ENCODE data around the gene COMMD7. TPM values are rescaled to one million over a fixed set of nuclear protein-coding genes. Genes with fewer than 3 reads are reported as not detected.
"Not testable (repeated sequence)": the region's sequence is repeated elsewhere in the genome, so short reads cannot be mapped to it uniquely, and the experiment has no call there.

Gene COMMD7
- total RNA-seq, 1 experiment from 2014 or later = 25.1 TPM

DNA sequence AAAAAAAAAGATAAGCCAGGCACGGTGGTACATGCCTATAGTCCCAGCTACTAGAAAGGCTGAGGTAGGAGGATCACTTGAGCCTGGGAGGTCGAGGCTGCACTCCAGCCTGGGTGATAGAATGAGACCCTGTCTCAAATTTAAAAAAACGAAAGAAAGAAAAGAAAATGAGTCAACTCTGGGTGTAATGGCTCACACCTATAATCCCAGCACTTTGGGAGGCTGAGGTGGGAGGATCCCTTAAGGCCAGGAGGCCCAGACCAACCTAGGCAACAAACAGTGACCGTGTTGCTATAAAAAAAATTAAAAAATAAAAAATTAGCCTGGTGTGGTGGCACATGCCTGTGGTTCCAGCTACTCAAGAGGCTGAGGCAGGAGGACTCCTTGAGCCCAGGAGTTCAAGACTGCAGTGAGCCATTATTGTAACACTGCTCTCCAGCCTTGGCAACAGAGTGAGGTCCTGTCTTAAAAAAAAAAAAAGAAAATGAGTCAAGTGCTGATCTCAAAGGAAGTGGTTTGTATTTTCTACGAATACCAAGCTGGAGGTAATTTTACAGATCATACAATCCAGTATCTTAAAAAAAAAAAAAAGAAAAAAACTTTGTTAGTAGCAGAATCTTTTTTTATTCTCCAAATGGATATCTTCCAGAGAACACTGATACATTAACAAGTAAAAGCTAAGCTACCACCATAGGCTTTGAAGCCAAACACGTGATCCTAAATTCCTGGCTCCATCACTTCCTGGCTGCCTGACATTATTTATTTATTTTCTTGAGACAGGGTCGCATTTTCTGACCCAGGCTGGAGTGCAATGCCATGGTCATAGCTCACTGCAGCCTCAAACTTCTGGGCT is 5.7 kb downstream of the COMMD7 start:
- no peak for DNase-seq (ENCODE audit: extremely low read depth, low read depth)

DNA sequence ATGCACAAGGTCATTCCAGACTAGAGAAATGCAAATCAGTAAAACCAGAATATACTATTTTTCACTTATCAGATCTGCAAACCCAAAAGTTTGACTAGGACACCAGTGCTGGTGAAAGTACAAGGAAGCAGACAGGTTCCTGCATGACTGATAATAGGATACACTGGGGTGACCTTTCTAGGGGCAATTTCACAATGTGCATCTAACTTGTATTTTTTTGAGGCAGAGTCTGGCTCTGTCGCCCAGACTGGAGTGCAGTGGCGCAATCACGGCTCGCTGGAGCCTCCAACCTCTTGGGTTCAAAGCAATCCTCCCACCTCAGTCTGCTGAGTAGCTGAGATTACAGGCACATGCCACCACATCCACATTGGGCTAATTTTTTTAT is 11.4 kb downstream of the COMMD7 start:
- DNase-seq (ENCODE audit: extremely low read depth, low read depth) = no peak

DNA sequence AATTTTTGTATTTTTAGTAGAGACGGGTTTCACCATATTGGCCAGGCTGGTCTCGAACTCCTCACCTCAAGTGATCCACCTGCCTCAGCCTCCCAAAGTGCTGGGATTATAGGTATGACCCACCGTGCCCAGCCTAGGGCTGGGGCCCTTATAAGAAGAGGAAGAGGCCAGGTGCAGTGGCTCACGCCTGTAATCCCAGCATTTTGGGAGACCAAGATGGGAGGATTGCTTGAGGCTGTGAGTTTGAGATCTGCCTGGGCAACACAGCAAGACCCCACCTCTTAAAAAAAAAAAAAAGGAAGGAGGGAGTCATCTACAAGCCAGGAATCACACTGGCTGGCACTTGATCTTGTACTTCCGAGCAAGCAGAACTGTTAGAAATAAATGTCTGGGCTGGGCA is 13.9 kb downstream of the COMMD7 start:
- DNase-seq (ENCODE audit: extremely low read depth, low read depth) = not testable (repeated sequence)

DNA sequence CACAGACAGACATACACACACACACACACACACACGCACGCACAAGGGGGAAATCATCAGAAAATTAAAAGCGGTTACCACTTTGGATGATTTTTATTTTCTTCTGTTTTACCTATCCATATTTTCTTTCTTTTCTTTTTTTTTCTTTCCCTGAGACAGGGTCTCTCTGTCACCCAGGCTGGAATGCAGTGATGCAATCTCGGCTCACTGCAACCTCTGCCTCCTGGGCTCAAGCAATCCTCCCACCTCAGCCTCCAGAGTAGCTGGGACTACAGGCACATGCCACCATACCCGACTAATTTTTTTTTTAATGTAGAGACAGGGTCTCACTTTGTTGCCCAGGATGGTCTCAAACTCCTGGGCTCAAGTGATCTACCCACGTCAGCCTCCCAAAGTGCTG is 14.8 kb downstream of the COMMD7 start:
- DNase-seq (ENCODE audit: extremely low read depth, low read depth) = not testable (repeated sequence)

DNA sequence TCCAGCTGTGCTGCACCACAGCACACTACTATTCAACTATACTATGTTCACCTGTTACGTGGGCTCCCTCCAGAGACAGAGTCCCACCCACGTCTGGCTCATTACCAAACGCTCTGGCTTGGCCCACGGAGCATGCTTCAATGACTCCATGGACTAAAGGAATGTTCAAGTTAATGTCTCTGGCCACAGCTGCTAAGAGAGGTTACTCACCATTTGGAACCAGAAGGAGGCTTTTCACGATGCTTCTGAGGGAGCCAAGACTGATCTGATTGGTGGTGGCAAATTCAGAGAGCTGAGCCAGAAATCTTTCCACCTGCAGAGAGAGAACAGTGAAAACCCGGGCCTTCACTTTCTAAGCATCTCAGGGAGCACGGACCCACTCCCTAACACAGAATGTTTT is 15.6 kb downstream of the COMMD7 start:
- DNase-seq (ENCODE audit: extremely low read depth, low read depth) = no peak

DNA sequence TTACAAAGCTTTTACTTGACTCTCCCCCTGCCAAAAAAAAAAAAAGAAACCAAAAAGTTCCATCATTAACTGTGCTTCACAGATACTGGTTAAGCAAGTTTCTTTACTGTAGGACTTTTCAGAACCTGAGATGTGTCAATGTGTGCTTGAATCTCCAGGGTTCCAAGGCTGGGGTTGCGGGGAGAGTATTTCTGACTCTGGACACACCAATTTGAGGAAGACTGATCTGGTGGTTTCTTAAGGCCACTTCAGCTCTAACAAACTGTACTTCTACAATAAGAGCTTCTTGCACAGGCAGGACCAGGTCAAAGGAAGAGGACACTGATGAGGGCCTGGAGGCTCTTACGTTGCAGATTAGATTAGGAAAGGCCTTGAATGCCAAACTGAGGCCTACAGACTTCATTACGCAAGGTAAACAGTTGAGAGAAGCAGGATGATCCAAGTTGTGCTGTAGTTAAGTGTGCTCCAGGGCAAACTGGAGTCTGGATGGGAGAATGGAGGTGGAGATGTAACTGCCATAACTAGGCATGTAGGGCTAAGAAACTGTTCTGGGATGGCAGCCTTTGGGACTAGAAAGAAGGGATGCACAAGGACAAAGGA is 24.4 kb downstream of the COMMD7 start:
- DNase-seq (ENCODE audit: extremely low read depth, low read depth) = no peak

DNA sequence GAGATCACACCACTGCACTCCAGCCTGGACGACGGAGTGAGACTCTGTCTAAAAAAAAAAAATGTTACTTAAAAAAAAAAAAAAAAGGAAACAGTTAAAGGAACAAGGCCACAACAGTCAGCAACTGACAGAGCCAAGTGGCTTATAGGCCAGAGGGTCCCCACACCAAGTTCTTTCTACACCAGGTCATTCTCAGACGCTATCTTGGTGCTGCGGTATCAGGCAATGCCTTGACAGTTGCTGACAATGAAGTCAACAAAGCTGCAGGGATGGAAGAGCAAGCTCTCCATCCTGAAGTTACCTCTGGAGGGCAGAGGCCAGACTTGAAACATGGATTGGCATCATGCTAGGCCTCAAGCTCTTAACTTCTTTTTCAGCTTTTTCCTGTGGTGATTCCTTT is 31.9 kb downstream of the COMMD7 start:
- DNase-seq (ENCODE audit: extremely low read depth, low read depth) = no peak

DNA sequence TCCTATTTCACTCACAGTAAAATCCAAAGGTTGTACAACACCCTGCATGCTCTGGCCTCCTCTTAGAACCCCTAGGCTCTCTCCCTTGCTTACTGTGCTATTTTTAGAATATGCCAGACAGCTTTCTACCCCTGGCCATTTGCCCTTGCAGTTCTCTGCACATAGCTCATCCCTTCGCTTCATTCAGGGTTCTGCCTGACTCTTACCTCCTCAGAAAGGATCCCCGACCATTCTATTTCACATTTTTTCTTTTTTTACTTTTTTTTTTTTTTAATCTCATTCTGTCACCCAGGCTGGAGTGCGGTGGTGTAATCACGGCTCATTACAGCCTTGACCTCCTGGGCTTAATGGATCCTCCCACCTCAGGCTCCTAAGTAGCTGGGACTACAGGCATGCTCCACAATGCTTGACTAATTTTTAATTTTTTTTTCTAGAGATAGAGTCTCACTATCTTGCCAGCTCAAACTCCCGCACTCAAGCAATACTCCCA is 33.6 kb downstream of the COMMD7 start:
- DNase-seq (ENCODE audit: extremely low read depth, low read depth) = no peak

DNA sequence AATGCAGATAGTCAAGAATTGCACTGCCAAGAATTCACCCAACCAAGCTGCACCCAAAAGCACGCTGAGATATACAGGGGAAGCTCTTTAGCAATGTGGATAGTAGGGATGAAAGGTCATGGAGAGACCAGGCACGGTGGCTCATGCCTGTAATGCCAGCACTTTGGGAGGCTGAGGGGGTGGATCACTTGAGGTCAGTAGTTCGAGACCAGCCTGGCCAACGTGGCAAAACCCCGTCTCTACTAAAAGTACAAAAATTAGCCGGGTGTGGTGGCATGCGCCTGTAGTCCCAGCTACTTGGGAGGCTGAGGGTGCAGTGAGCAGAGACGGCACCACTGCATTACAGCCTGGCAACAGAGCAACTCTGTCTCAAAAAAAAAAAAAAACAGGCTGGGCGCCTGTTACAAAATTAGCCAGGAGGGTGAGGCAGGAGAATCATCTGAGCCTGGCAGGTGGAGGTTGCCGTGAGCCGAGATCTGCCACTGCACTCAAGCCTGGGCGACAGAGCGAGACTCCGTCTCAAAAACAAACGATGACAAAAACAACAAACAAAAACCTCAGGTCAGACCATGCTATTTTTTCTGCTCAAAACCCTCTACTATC is 34.1 kb downstream of the COMMD7 start:
- DNase-seq (ENCODE audit: extremely low read depth, low read depth) = not testable (repeated sequence)

DNA sequence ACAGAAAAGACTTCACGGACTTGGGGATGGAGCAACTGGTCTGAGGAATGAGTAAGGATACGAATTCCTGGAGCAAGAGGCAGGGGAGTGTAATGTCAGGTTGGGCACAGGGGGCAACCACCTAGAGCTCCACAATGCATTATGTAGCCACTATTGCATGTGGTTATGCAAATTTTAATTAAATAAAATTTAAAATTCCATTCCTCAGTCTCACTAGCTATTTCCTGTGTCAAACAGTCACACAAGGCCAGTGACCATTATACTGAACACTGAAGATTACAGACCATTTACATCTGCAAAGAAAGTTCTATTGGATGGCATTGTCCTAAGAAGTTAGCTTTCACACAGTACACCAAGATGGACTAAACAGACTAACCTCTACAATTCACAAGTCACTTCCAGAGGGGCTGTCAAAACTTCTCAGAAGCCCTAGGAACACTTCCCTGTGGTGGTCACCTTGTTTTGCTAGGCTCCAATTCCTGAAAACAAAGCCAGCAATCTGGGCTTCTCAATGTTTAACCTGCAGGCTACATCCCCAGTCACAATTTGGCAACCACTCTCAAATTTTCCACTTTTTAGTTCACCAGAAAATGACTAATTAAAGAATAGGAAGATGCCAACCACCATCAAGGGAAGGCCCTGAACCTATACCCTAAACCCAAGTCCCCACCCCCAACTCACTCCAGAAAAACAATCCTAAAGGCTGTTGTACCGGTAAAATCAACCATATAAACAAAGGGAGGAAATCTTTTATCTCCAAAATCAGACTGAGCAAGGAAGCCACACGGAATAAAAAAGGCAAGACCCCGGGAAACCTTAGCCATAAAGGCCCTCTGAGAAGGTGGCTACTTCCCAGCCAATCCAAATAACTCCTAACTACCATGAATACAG is 35.3 kb downstream of the COMMD7 start:
- no peak for DNase-seq (ENCODE audit: extremely low read depth, low read depth)

DNA sequence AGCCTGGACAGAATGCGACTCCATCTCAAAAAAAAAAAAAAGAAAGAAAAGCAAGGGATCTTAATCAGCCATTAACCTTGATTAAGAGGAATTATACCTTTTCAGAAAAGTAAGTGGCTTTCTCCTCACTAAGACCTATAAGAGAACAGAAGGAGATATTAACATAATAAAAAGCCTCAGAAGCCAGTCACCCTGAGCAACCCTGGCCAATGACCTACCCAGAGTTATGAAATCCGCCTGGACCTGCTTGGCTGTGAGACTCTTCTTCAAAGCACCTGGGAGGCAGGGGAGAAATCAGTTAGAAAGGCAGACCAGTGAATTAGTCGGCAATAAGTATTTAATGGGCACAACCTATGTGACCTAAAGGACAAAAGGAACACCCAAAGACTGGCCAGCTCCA is 36.8 kb downstream of the COMMD7 start:
- no peak for DNase-seq (ENCODE audit: extremely low read depth, low read depth)

DNA sequence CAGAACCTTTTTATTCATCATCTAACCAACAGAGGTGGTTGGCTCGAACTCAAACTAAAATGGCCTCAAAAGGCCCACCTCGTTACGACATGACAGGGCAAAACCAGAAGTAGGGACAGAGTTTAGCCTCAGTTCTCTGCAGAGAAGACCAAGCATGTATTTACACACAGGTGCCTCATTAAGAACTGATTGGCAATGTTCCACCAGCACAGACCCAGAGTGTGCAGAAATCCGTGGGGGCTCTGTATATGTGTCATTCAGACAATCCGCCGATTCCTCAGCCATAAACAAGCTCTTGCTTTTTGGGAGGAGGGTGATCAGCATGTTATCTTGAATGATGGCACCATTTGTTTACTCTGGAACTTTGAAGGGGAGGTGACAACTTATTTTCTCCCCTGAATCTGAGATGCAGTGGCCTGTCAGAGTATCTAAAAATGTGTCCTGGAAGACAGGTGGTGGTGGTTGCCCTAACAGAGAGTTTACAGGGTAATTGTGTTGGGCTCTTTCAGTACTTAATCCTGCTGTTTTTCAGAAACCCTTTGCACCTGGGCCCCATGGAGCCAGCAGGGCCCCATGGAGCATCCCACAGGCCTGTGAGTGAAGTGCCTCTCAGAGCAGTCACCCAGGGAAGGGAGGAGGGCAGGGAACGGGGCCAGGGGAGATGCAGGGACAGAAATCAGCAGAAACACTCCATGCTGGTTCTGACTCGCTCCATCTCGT is 40.4 kb downstream of the COMMD7 start:
- DNase-seq (ENCODE audit: extremely low read depth, low read depth) = no peak

DNA sequence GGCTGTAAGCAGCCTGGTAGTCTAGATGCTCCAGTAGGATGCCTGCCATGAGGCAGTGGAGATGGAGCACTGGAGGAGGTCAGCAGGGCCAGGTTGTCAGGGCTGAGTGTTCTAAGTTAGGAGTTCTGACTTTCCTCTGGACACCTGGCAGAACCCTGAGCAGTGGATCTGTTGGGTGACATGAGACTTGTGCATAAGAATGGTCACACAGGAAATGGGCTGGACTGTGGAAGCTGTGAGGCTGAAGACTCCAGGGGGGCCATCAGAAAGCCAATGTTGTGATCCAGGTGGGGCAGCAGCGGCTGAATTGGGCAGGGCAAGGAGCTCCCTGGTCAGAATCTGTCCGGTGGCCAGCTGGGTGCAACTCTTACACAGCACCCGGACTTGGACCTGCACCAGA is 45.7 kb downstream of the COMMD7 start:
- no peak for DNase-seq (ENCODE audit: extremely low read depth, low read depth)

DNA sequence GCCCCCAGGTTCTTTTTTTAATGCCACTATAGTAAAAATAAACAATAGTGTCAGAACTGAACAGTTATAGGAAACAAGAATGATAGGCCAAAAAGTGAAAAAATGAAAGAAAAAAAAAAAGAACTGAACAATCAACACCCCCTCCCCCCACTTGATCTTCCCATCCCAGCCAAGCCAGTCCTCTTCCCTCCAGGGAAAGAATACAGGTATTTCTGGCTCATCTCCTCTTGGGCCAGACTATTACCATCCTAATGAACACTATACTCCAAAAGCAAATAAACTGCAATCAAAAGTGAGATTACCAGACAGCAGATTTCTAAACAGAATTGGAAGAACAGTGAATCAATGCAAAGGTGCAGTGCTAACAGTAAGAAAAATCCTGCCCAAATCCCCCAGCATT is 48.2 kb downstream of the COMMD7 start:
- DNase-seq (ENCODE audit: extremely low read depth, low read depth) = no peak

DNA sequence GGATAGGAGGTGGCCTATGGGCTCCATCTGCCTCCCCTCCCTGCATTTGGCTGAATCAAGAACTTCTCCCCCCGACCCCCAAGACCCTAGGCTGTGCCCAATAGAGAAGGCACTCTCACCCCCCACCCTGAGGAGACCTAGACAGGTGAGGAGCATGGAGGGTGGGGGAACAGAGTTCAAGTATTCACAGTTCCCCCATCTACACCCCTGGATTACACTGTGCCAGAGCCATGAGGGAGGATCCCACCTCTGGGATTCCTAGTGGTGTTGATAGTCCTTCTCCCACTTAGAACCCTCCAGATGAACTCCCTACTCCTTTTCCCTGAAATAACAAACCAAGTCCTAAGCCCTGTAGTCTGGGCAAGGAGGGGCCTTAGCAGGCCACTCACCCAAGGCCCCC is 54.3 kb downstream of the COMMD7 start:
- not testable (repeated sequence) for DNase-seq (ENCODE audit: extremely low read depth, low read depth)

DNA sequence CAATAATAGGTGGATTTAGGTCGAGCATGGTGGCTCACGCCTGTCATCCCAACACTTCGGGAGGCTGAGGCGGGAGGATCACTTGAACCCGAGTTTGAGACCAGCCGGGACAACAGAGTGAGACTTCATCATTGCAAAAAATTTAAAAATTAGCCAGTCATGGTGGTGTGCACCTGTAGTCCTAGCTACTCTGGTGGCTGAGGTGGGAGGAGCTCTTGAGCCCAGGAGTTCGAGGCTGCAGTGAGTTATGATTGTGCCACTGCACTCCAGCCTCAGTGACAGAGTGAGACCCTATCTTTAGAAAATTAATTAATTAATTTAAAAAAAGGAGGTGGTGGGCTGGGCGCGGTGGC is 56.1 kb downstream of the COMMD7 start:
- no peak for DNase-seq (ENCODE audit: extremely low read depth, low read depth)

DNA sequence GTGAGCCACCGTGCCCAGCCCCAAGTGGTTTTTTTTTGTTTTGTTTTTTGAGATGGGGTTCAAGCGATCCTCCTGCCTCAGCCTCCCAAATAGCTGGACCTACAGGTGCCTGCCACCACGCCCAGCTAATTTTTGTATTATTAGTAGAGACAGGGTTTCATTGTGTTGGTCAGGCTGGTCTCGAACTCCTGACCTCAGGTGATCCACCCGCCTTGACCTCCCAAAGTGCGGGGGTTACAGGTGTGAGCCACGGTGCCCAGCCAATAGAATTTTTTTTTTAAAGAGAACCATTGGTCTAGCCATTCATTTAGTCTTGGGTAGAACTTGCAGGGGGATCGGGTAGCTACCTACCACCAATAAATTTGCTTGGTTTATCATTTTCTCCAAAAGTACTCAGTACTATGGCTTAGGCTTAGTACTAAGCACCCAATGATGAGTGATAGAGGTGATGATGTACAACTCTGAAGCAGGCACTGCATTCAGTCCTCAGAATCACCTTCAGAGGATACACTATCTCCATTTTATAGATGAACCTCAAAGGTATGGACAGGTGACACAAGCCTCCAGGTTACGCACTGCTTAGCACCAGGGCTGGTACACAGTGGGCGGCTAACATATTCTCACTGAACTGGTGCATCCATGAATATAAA is 56.6 kb downstream of the COMMD7 start:
- no peak for DNase-seq (ENCODE audit: extremely low read depth, low read depth)

DNA sequence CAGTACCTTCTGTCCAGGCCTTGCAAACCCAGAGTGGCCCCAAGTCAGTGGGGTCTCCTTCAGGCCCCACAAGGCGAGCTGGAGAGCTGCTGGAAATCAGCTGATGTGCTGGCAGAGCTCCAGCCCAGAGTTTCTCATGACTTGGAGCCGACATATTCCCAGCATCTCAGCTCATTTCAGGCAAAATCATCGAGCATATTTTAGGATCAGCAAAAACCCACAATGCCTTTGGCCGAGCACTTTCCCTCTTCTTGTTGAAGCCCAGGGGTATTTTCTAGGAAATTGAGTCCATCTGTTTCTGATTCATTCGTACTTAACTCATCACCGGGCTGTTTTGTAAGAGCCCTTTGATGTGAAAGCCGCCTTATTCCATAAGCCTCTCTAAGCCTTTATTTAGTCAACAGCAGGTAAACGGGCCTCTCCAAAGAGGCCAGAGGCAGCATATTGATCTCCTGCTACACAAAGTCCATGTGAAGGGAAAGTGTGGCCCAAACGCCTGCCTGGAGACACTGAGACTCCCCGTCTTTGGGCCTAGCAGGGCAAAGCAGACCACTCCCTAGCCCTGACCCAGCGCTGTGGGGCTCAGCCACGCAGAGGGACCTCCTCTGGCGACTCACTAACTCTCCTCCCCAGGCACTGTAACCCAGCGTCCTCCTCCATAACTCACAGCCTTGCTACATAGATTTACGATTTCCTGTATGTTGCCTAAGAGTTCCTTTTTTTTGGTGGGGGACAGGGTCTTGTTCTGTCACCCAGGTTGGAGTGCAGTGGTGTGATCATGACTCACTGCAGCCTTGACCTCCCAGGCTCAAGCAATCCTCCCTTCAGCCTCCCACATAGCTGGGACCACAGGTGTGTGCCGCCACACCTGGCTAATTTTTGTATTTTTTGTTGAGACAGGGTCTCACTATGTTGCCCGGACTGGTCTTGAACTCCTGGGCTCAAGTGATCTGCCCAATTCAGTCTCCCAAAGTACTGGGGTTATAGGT is 57.4 kb downstream of the COMMD7 start:
- no peak for DNase-seq (ENCODE audit: extremely low read depth, low read depth)
